ENCODE results near the gene CMSS1.

- TF ChIP-seq CTCF (IDR thresholded peaks at IDR 0.05; ENCODE audit: low read depth, low read length, missing input control) (no peak), RAD21 (IDR thresholded peaks at IDR 0.05) (no peak), JUND (IDR thresholded peaks at IDR 0.05) (no peak), SP1 (IDR thresholded peaks at IDR 0.05) (no peak), ZBTB33 (IDR thresholded peaks at IDR 0.05) (no peak), GABPA (IDR thresholded peaks at IDR 0.05 in 1 of 2, conservative IDR thresholded peaks at IDR 0.05 in 1 of 2) (no peak), RXRA (IDR thresholded peaks at IDR 0.05) (no peak), HNF4A (conservative IDR thresholded peaks at IDR 0.05) (no peak), ATF3 (IDR thresholded peaks at IDR 0.05) (no peak)
- TF ChIP-seq, protein P1, sequence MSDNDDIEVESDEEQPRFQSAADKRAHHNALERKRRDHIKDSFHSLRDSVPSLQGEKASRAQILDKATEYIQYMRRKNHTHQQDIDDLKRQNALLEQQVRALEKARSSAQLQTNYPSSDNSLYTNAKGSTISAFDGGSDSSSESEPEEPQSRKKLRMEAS (IDR thresholded peaks at IDR 0.05) = no peak
These were observed 74.1 kb downstream of the CMSS1 start for GRCh38 chr3:99891610-99892285.
